WTC11 (cell line): ENCODE data around the gene MTUS2. TPM values are rescaled to one million over a fixed set of nuclear protein-coding genes. Genes with fewer than 3 reads are reported as not detected.

Experiments used
- ATAC-seq: fragments of 200-7000 bp; cut with Tn5 transposase; 2 replicates; pipeline ENCODE4 v1.10.0; 2021; ENCODE audit warnings: mild to moderate bottlenecking, moderate library complexity
- CTCF ChIA-PET: fragments of 300-600 bp; sonication (Branson Sonifier 250); formaldehyde crosslinking; loops from one replicate; lab custom pipeline; 2021; ENCODE audit warnings: antibody characterized with exemption; lab: Charles Lee
- POLR2A ChIA-PET: fragments of 350-600 bp; sonication (Branson Sonifier 250); formaldehyde crosslinking; loops from one replicate; lab custom pipeline; 2021; ENCODE audit warnings: antibody characterized with exemption; lab: Charles Lee
- DNase-seq: peaks from one replicate; pipeline ENCODE4 v3.0.0; 2021; ENCODE audit warnings: low spot score
- H3K27ac Mint-ChIP-seq: 2 replicates; pipeline ENCODE4 v1.8.0; 2021; ENCODE audit warnings: mixed read lengths
- H3K27me3 Mint-ChIP-seq: 2 replicates; pipeline ENCODE4 v1.8.0; 2021; ENCODE audit warnings: low read depth, mild to moderate bottlenecking, moderate library complexity, mixed read lengths
- H3K36me3 Mint-ChIP-seq: 2 replicates; pipeline ENCODE4 v1.8.0; 2021; ENCODE audit warnings: mixed read lengths
- H3K4me1 Mint-ChIP-seq: 2 replicates; pipeline ENCODE4 v1.8.0; 2022; ENCODE audit warnings: mixed read lengths
- H3K4me3 Mint-ChIP-seq: 2 replicates; pipeline ENCODE4 v1.8.0; 2021; ENCODE audit warnings: mild to moderate bottlenecking, moderate library complexity, mixed read lengths
- H3K9me3 Mint-ChIP-seq: 2 replicates; pipeline ENCODE4 v1.8.0; 2021; ENCODE audit warnings: mixed read lengths
- AR ChIP-seq: fragments of 250-450 bp; sonication (Bioruptor Pico); IDR thresholded peaks from 2 replicates; pipeline ENCODE4 v1.9.0; 2021; ENCODE audit warnings: mild to moderate bottlenecking
- ATF1 ChIP-seq: sonication (generic); formaldehyde crosslinking; IDR thresholded peaks from 2 replicates; pipeline ENCODE4 v1.8.1; 2023; ENCODE audit warnings: mild to moderate bottlenecking, moderate library complexity, missing genetic modification reagents
- ELF4 ChIP-seq: sonication (generic); formaldehyde crosslinking; IDR thresholded peaks from 2 replicates; pipeline ENCODE4 v1.8.1; 2022; ENCODE audit warnings: low read depth, mild to moderate bottlenecking, moderate library complexity, missing genetic modification reagents
- EMX1 ChIP-seq: fragments of 250-450 bp; sonication (Bioruptor Pico); IDR thresholded peaks from 2 replicates; pipeline ENCODE4 v1.8.0; 2021; ENCODE audit warnings: mild to moderate bottlenecking
- FOXJ3 ChIP-seq: sonication (generic); formaldehyde crosslinking; IDR thresholded peaks from 2 replicates; pipeline ENCODE4 v1.9.0; 2021; ENCODE audit warnings: missing genetic modification reagents, mild to moderate bottlenecking, borderline replicate concordance
- FOXP1 ChIP-seq: sonication (generic); formaldehyde crosslinking; IDR thresholded peaks from 2 replicates; pipeline ENCODE4 v1.8.0; 2022; ENCODE audit warnings: missing genetic modification reagents, mild to moderate bottlenecking, moderate library complexity, borderline replicate concordance
- GRHL2 ChIP-seq: fragments of 250-450 bp; sonication (Bioruptor Pico); IDR thresholded peaks from 2 replicates; pipeline ENCODE4 v1.8.0; 2022; ENCODE audit warnings: mild to moderate bottlenecking, moderate library complexity; ENCODE audit not compliant: insufficient replicate concordance, severe bottlenecking
- MYBL2 ChIP-seq: sonication (generic); formaldehyde crosslinking; IDR thresholded peaks from 2 replicates; pipeline ENCODE4 v1.8.1; 2023; ENCODE audit warnings: mild to moderate bottlenecking, moderate library complexity, missing genetic modification reagents
- NFATC4 ChIP-seq: fragments of 250-450 bp; sonication (Bioruptor Pico); IDR thresholded peaks from 2 replicates; pipeline ENCODE4 v1.9.0; 2021; ENCODE audit warnings: mild to moderate bottlenecking
- PRRX2 ChIP-seq: fragments of 250-450 bp; sonication (Bioruptor Pico); IDR thresholded peaks from 2 replicates; pipeline ENCODE4 v1.8.0; 2021; ENCODE audit warnings: mild to moderate bottlenecking
- RELA ChIP-seq: sonication (generic); formaldehyde crosslinking; IDR thresholded peaks from 2 replicates; pipeline ENCODE4 v1.8.1; 2022; ENCODE audit warnings: missing genetic modification reagents, mild to moderate bottlenecking, borderline replicate concordance
- SMAD4 ChIP-seq: sonication (generic); formaldehyde crosslinking; IDR thresholded peaks from 2 replicates; pipeline ENCODE4 v1.8.0; 2022; ENCODE audit warnings: mild to moderate bottlenecking, missing genetic modification reagents
- ZNF281 ChIP-seq: sonication (generic); formaldehyde crosslinking; IDR thresholded peaks from 2 replicates; pipeline ENCODE4 v1.8.0; 2023; ENCODE audit warnings: mild to moderate bottlenecking, missing genetic modification reagents
- total RNA-seq: library from RNA; stranded (reverse); gene quantifications from 3 replicates; pipeline ENCODE4 v1.2.3, GENCODE V29; 2021
- TF ChIP-seq, protein P1 (sequence below): sonication (generic); formaldehyde crosslinking; IDR thresholded peaks from 2 replicates; pipeline ENCODE4 v1.8.1; 2023; ENCODE audit warnings: mild to moderate bottlenecking, missing genetic modification reagents
- TF ChIP-seq, protein P2 (sequence below): sonication (generic); formaldehyde crosslinking; IDR thresholded peaks from 2 replicates; pipeline ENCODE4 v1.8.1; 2023; ENCODE audit warnings: mild to moderate bottlenecking, missing genetic modification reagents
- TF ChIP-seq, protein P3 (sequence below): sonication (generic); formaldehyde crosslinking; IDR thresholded peaks from 2 replicates; pipeline ENCODE4 v1.8.1; 2023; ENCODE audit warnings: mild to moderate bottlenecking, missing genetic modification reagents, moderate library complexity
- TF ChIP-seq, protein P4 (sequence below): fragments of 250-450 bp; sonication (Bioruptor Pico); IDR thresholded peaks from 2 replicates; pipeline ENCODE4 v2.1.2; 2022; ENCODE audit warnings: mild to moderate bottlenecking, moderate library complexity

MTUS2 gene
- total RNA-seq, 1 experiment from 2014 or later, result 0.22 TPM

- no peak overlapping the region for H3K4me3 Mint-ChIP-seq
- POLR2A ChIA-PET, result no interaction called here
- TF ChIP-seq MYBL2 (no peak), AR (CRISPR knock-in tag) (no peak), GRHL2 (CRISPR knock-in tag) (no peak), FOXJ3 (no peak), ELF4 (CRISPR knock-in tag) (no peak), EMX1 (CRISPR knock-in tag) (no peak), ATF1 (CRISPR knock-in tag) (no peak), SMAD4 (no peak), NFATC4 (CRISPR knock-in tag) (no peak), RELA (CRISPR knock-in tag) (no peak), PRRX2 (CRISPR knock-in tag) (no peak), ZNF281 (CRISPR knock-in tag) (no peak), FOXP1 (CRISPR knock-in tag) (no peak)
- TF ChIP-seq, protein P1, sequence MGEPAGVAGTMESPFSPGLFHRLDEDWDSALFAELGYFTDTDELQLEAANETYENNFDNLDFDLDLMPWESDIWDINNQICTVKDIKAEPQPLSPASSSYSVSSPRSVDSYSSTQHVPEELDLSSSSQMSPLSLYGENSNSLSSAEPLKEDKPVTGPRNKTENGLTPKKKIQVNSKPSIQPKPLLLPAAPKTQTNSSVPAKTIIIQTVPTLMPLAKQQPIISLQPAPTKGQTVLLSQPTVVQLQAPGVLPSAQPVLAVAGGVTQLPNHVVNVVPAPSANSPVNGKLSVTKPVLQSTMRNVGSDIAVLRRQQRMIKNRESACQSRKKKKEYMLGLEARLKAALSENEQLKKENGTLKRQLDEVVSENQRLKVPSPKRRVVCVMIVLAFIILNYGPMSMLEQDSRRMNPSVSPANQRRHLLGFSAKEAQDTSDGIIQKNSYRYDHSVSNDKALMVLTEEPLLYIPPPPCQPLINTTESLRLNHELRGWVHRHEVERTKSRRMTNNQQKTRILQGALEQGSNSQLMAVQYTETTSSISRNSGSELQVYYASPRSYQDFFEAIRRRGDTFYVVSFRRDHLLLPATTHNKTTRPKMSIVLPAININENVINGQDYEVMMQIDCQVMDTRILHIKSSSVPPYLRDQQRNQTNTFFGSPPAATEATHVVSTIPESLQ, result no peak
- TF ChIP-seq, protein P2, sequence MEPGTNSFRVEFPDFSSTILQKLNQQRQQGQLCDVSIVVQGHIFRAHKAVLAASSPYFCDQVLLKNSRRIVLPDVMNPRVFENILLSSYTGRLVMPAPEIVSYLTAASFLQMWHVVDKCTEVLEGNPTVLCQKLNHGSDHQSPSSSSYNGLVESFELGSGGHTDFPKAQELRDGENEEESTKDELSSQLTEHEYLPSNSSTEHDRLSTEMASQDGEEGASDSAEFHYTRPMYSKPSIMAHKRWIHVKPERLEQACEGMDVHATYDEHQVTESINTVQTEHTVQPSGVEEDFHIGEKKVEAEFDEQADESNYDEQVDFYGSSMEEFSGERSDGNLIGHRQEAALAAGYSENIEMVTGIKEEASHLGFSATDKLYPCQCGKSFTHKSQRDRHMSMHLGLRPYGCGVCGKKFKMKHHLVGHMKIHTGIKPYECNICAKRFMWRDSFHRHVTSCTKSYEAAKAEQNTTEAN (CRISPR knock-in tag), result no peak
- TF ChIP-seq, protein P3, sequence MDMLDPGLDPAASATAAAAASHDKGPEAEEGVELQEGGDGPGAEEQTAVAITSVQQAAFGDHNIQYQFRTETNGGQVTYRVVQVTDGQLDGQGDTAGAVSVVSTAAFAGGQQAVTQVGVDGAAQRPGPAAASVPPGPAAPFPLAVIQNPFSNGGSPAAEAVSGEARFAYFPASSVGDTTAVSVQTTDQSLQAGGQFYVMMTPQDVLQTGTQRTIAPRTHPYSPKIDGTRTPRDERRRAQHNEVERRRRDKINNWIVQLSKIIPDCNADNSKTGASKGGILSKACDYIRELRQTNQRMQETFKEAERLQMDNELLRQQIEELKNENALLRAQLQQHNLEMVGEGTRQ (CRISPR knock-in tag), result no peak
- TF ChIP-seq, protein P4, sequence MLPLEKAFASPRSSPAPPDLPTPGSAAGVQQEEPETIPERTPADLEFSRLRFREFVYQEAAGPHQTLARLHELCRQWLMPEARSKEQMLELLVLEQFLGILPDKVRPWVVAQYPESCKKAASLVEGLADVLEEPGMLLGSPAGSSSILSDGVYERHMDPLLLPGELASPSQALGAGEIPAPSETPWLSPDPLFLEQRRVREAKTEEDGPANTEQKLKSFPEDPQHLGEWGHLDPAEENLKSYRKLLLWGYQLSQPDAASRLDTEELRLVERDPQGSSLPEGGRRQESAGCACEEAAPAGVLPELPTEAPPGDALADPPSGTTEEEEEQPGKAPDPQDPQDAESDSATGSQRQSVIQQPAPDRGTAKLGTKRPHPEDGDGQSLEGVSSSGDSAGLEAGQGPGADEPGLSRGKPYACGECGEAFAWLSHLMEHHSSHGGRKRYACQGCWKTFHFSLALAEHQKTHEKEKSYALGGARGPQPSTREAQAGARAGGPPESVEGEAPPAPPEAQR, result no peak
- no peak overlapping the region for H3K27ac Mint-ChIP-seq
- DNase-seq, result no peak
- peaks cover 31% of the 10 kb centered on the region for H3K4me1 Mint-ChIP-seq
- H3K27me3 Mint-ChIP-seq, result no peaks in the 10 kb centered on the region
- peaks cover 57% of the 10 kb centered on the region for H3K36me3 Mint-ChIP-seq
- no peaks in the 10 kb centered on the region for H3K9me3 Mint-ChIP-seq
- ATAC-seq, result no peak
- CTCF ChIA-PET, result no interaction called here
Measured at GRCh38 chr13:29550430-29550988, 730.4 kb downstream of the MTUS2 start.
